IMR-90 (cell line): ENCODE results near the gene PIK3R5. TPM values are rescaled to one million over a fixed set of nuclear protein-coding genes. Genes with fewer than 3 reads are reported as not detected.

Source experiments
- ATAC-seq: fragments of 200-7000 bp; cut with Tn5 transposase; 2 replicates; pipeline ENCODE4 v1.9.1; 2020; ENCODE audit warnings: low read depth, mild to moderate bottlenecking, moderate library complexity
- BruUV-seq: library from RNA; stranded (reverse); fragments of 400-500 nt; replicated peaks from 2 replicates; lab custom pipeline; 2021; lab: Mats Ljungman, UMichigan
- CTCF ChIA-PET: fragments of 300-600 bp; formaldehyde crosslinking; extraction: SDS; loops from one replicate; lab custom pipeline; 2021; ENCODE audit warnings: antibody characterized with exemption; lab: Yijun Ruan, JAX
- POLR2A ChIA-PET: fragments of 300-600 bp; sonication (Branson Sonifier 250); formaldehyde crosslinking; loops from one replicate; lab custom pipeline; 2022; ENCODE audit warnings: antibody characterized with exemption; ENCODE audit not compliant: unreplicated experiment; lab: Charles Lee
- DNase-seq: peaks from one replicate; pipeline ENCODE4 v3.0.0; 2013
- H2AFZ ChIP-seq: replicated peaks from 2 replicates; pipeline ENCODE3; 2013; ENCODE audit warnings: low read length, mild to moderate bottlenecking; ENCODE audit not compliant: poor library complexity
- H2AK5ac ChIP-seq: 2 replicates; pipeline ENCODE4 v1.6.1; 2013; ENCODE audit warnings: low read depth, low read length, inconsistent platforms
- H2AK9ac ChIP-seq: replicated peaks from 2 replicates; pipeline ENCODE3; 2013; ENCODE audit warnings: mild to moderate bottlenecking, low read depth, low read length, moderate library complexity; ENCODE audit not compliant: poor library complexity
- H2BK120ac ChIP-seq: 2 replicates; pipeline ENCODE4 v1.6.1; 2013; ENCODE audit warnings: low read depth, low read length, inconsistent platforms
- H2BK15ac ChIP-seq: 3 replicates; pipeline ENCODE4 v1.6.1; 2013; ENCODE audit warnings: low read depth, low read length, inconsistent platforms
- H2BK20ac ChIP-seq: 2 replicates; pipeline ENCODE4 v1.6.1; 2013; ENCODE audit warnings: low read depth, mild to moderate bottlenecking, inconsistent platforms, low read length, moderate library complexity
- H2BK5ac ChIP-seq: 2 replicates; pipeline ENCODE4 v1.6.1; 2013; ENCODE audit warnings: mild to moderate bottlenecking, low read depth, low read length, inconsistent platforms; ENCODE audit not compliant: poor library complexity, severe bottlenecking
- H3K14ac ChIP-seq: replicated peaks from 2 replicates; pipeline ENCODE4 v1.6.1; 2013; ENCODE audit warnings: low read depth, low read length, inconsistent platforms
- H3K18ac ChIP-seq: 2 replicates; pipeline ENCODE4 v1.6.1; 2013; ENCODE audit warnings: low read depth, low read length, control low read depth
- H3K23ac ChIP-seq: 2 replicates; pipeline ENCODE4 v1.6.1; 2013; ENCODE audit warnings: low read depth, low read length, inconsistent platforms
- H3K27ac ChIP-seq: 2 replicates; pipeline ENCODE4 v1.5.1; 2013; ENCODE audit warnings: mild to moderate bottlenecking, control low read depth, low read length; ENCODE audit not compliant: insufficient read depth
- H3K27me3 ChIP-seq: 2 replicates; pipeline ENCODE4 v1.6.1; 2013; ENCODE audit warnings: low read length; ENCODE audit not compliant: control insufficient read depth, insufficient read depth
- H3K36me3 ChIP-seq: 2 replicates; pipeline ENCODE4 v1.6.1; 2013; ENCODE audit warnings: low read length, mixed read lengths; ENCODE audit not compliant: control insufficient read depth, insufficient read depth
- H3K4ac ChIP-seq: 2 replicates; pipeline ENCODE4 v1.6.1; 2013; ENCODE audit warnings: low read depth, low read length, inconsistent platforms
- H3K4me1 ChIP-seq: 2 replicates; pipeline ENCODE4 v1.6.1; 2013; ENCODE audit warnings: low read length, mixed read lengths; ENCODE audit not compliant: control insufficient read depth, insufficient read depth
- H3K4me2 ChIP-seq: 2 replicates; pipeline ENCODE4 v1.6.1; 2013; ENCODE audit warnings: low read depth, mild to moderate bottlenecking, control low read depth, low read length, moderate library complexity
- H3K4me3 ChIP-seq: 2 replicates; pipeline ENCODE4 v1.5.1; 2013; ENCODE audit warnings: low read depth, mild to moderate bottlenecking, control low read depth, low read length, moderate library complexity; ENCODE audit not compliant: insufficient read depth
- H3K56ac ChIP-seq: 2 replicates; pipeline ENCODE4 v1.6.1; 2013; ENCODE audit warnings: low read length, inconsistent platforms; ENCODE audit not compliant: insufficient read depth; ENCODE audit errors: extremely low read depth
- H3K79me1 ChIP-seq, 2 experiments: 2 replicates each; pipeline ENCODE4 v1.6.1; 2013; ENCODE audit warnings: low read length in 2 of 2, inconsistent platforms in 1 of 2, low read depth in 1 of 2
- H3K9ac ChIP-seq: 2 replicates; pipeline ENCODE4 v1.6.1; 2013; ENCODE audit warnings: low read depth, low read length, control low read depth
- H3K9me1 ChIP-seq: 2 replicates; pipeline ENCODE4 v1.6.1; 2013; ENCODE audit warnings: low read length, inconsistent platforms; ENCODE audit not compliant: insufficient read depth
- H3K9me3 ChIP-seq: 2 replicates; pipeline ENCODE4 v1.6.1; 2013; ENCODE audit warnings: low read length; ENCODE audit not compliant: control insufficient read depth, insufficient read depth
- H4K20me1 ChIP-seq: 2 replicates; pipeline ENCODE4 v1.6.1; 2013; ENCODE audit warnings: low read length, inconsistent platforms; ENCODE audit not compliant: insufficient read depth
- H4K5ac ChIP-seq: 2 replicates; pipeline ENCODE4 v1.6.1; 2013; ENCODE audit warnings: mild to moderate bottlenecking, low read depth, low read length, control low read depth
- H4K8ac ChIP-seq, 2 experiments: 2 replicates each; pipeline ENCODE4 v1.6.1; 2013; ENCODE audit warnings: low read depth in 2 of 2, low read length in 2 of 2, control low read depth in 1 of 2, inconsistent platforms in 1 of 2
- H4K91ac ChIP-seq: 2 replicates; pipeline ENCODE4 v1.6.1; 2013; ENCODE audit warnings: low read depth, low read length, inconsistent platforms; ENCODE audit not compliant: insufficient read depth
- BHLHE40 ChIP-seq: fragments of 150-350 bp; IDR thresholded peaks from 2 replicates; pipeline ENCODE4 v1.6.1; 2016; ENCODE audit warnings: mild to moderate bottlenecking, low read depth, low read length
- CEBPB ChIP-seq: IDR thresholded peaks from 2 replicates; pipeline ENCODE4 v1.6.1; 2012; ENCODE audit warnings: low read depth, low read length, improper control_type of control experiment
- CHD1 ChIP-seq: IDR thresholded peaks from 2 replicates; pipeline ENCODE4 v1.6.1; 2012; ENCODE audit warnings: low read depth, low read length, improper control_type of control experiment
- FOS ChIP-seq: fragments of 150-350 bp; IDR thresholded peaks from 2 replicates; pipeline ENCODE4 v1.6.1; 2016; ENCODE audit warnings: low read depth, low read length
- MAFK ChIP-seq: IDR thresholded peaks from 2 replicates; pipeline ENCODE4 v1.6.1; 2012; ENCODE audit warnings: low read depth, low read length, improper control_type of control experiment
- MAZ ChIP-seq: IDR thresholded peaks from 2 replicates; pipeline ENCODE4 v1.6.1; 2012; ENCODE audit warnings: low read depth, mild to moderate bottlenecking, low read length, improper control_type of control experiment, moderate library complexity, borderline replicate concordance
- MXI1 ChIP-seq: IDR thresholded peaks from 2 replicates; pipeline ENCODE4 v1.6.1; 2012; ENCODE audit warnings: low read depth, mild to moderate bottlenecking, low read length, moderate library complexity, borderline replicate concordance
- POLR2A ChIP-seq: IDR thresholded peaks from 2 replicates; pipeline ENCODE4 v1.6.1; 2012; ENCODE audit warnings: mild to moderate bottlenecking, low read depth, low read length
- RAD21 ChIP-seq: IDR thresholded peaks from 2 replicates; pipeline ENCODE4 v1.6.1; 2012; ENCODE audit warnings: low read length, improper control_type of control experiment
- RCOR1 ChIP-seq: IDR thresholded peaks from 2 replicates; pipeline ENCODE4 v1.6.1; 2012; ENCODE audit warnings: mild to moderate bottlenecking, low read length, improper control_type of control experiment; ENCODE audit not compliant: insufficient replicate concordance
- RFX5 ChIP-seq: IDR thresholded peaks from 2 replicates; pipeline ENCODE4 v1.8.0; 2012; ENCODE audit warnings: low read depth, mild to moderate bottlenecking, low read length, moderate library complexity
- SMC3 ChIP-seq: fragments of 150-350 bp; IDR thresholded peaks from 2 replicates; pipeline ENCODE4 v1.6.1; 2016; ENCODE audit warnings: low read depth, mild to moderate bottlenecking, antibody characterized with exemption, low read length, moderate library complexity
- WGBS, 2 experiments: methylation state at CpG; one replicate each; pipeline versions ENCODE4 v1.1.5 to v1.1.7; 2013; ENCODE audit warnings: missing lambda C conversion rate in 2 of 2; ENCODE audit not compliant: insufficient read length in 1 of 2; ENCODE audit errors: extremely low coverage in 2 of 2; 5-methylcytosine and 5-hydroxymethylcytosine counted together
- dilution Hi-C: fragments of 300-500 bp; cut with HindIII; formaldehyde crosslinking; loops from one replicate; pipeline ENCODE4 v1.14.3; 2018; ENCODE audit warnings: low sequenced_read_pairs; ENCODE audit not compliant: unreplicated experiment
- in situ Hi-C: fragments of 300-500 bp; cut with MboI; formaldehyde crosslinking; loops from 3 replicates; pipeline ENCODE4 v1.14.3; 2019; ENCODE audit warnings: low sequenced_read_pairs, inconsistent platforms, mixed read lengths
- intact Hi-C: fragments of 100-400 bp; cut with micrococcal nuclease; formaldehyde crosslinking; loops from 2 replicates; pipeline ENCODE4 v1.10.0; 2022
- polyA plus RNA-seq, 3 experiments: library from polyadenylated mRNA; depleted of rRNA; stranded (reverse); fragments of >200 nt; gene quantifications; 2 replicates each; pipeline ENCODE4 v1.2.3, GENCODE V29; 2012; ENCODE audit warnings: low replicate concordance in 1 of 3
- total RNA-seq: library from RNA; depleted of rRNA; stranded (reverse); fragments of >200 nt; gene quantifications from 2 replicates; pipeline ENCODE4 v1.2.3, GENCODE V29; 2012
- TF ChIP-seq, protein P1 (sequence below): fragments of 150-350 bp; IDR thresholded peaks from 2 replicates; pipeline ENCODE4 v1.6.1; 2016; ENCODE audit warnings: low read depth, mild to moderate bottlenecking, low read length, moderate library complexity, borderline replicate concordance
- TF ChIP-seq, protein P2 (sequence below): conservative IDR thresholded peaks from 2 replicates; pipeline ENCODE4 v1.5.1; 2012; ENCODE audit warnings: mild to moderate bottlenecking, low read depth, low read length, improper control_type of control experiment
- TF ChIP-seq, protein P3 (sequence below): fragments of 150-350 bp; IDR thresholded peaks from 2 replicates; pipeline ENCODE4 v1.6.1; 2017; ENCODE audit warnings: mild to moderate bottlenecking, antibody characterized with exemption, low read length, low read depth

Gene PIK3R5
- total and polyA plus RNA-seq, 2 of the 4 experiments (the other 2 are of a cell fraction): not detected

DNA sequence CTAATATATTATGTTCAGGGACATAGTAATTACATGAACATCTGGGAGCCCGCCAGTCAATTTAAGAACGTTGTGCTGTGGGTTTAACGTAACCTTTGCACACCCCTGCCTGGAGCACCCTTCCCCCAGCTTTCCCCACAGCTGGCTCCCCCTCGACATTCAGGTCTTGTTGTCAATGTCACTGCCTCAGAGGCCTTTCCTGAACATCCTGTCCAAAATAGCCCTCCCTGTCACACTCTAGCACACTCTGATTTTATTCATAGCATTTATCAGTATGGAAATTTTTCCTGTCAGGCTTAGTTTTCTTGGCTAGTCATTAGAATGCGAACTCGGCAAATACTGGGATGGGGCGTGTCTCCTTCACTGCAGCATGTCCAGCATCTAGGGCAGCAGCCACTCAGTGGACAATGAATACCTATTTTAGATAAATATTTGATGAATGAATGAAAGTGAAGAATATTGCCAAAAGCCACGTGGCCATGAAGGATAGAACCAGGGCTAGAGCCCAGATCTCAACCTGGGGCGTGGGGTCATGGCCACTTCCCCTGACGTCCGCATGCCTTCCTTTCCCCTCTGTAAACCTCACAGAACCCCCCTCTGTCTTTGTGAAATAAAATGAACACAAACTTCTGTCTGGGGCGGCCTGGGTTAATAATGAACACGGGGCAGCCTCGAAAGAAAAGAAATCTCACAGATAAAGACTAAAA lies 108.5 kb downstream of the PIK3R5 start:
- no peak overlapping the region for H2BK5ac ChIP-seq
- no peak overlapping the region for H3K9ac ChIP-seq
- POLR2A ChIA-PET: no interaction called here
- in situ Hi-C loops (no loop called here), intact Hi-C loops (no loop called here), dilution Hi-C loops (no loop called here)
- no peak overlapping the region for H3K14ac ChIP-seq
- no peak overlapping the region; the same call in 1 of the 2 replicates for H4K91ac ChIP-seq
- H2AK9ac ChIP-seq: no peak overlapping the region
- no peak overlapping the region for H3K56ac ChIP-seq
- H2AFZ ChIP-seq: no peak overlapping the region
- H3K9me1 ChIP-seq: no peaks in the 10 kb centered on the region
- ATAC-seq: no peak
- CTCF ChIA-PET: interaction anchor here (0.7 kb wide), 1 partner anchor 19 kb away, joined by 5 read pairs; no protein-coding TSS in a partner anchor
- no TSS peak for BruUV-seq
- H3K36me3 ChIP-seq: no peaks in the 10 kb centered on the region
- no peak overlapping the region for H2BK20ac ChIP-seq
- no peaks in the 10 kb centered on the region for H3K4me1 ChIP-seq
- no peaks in the 10 kb centered on the region for H3K27me3 ChIP-seq
- no peak for DNase-seq
- no peak overlapping the region for H3K18ac ChIP-seq
- no peaks in the 10 kb centered on the region for H4K20me1 ChIP-seq
- H3K4me2 ChIP-seq: no peak overlapping the region
- no peak overlapping the region for H2BK15ac ChIP-seq
- H3K4me3 ChIP-seq: no peak overlapping the region
- no peak overlapping the region for H4K5ac ChIP-seq
- no peak overlapping the region for H2BK120ac ChIP-seq
- H3K9me3 ChIP-seq: no peaks in the 10 kb centered on the region
- 59% methylated on average over 4 of the region's 14 CpGs; no CpG with 5 or more reads in 1 of the 2 experiments for WGBS, 2 experiments
- H3K23ac ChIP-seq: no peak overlapping the region
- H4K8ac ChIP-seq: 0 out of 4 replicates have a peak overlapping the region, but pooled peaks of 1 of the 2 experiments have one; percentile 57
- no peak overlapping the region for H2AK5ac ChIP-seq
- H3K79me1 ChIP-seq: no peaks in the 10 kb centered on the region
- H3K27ac ChIP-seq: no peak overlapping the region
- H3K4ac ChIP-seq: no peak overlapping the region
- no peak for TF ChIP-seq CEBPB
- no peak for TF ChIP-seq MXI1
- TF ChIP-seq BHLHE40: no peak
- TF ChIP-seq SMC3: no peak
- TF ChIP-seq RAD21: no peak
- TF ChIP-seq MAZ: no peak
- TF ChIP-seq, protein P1, sequence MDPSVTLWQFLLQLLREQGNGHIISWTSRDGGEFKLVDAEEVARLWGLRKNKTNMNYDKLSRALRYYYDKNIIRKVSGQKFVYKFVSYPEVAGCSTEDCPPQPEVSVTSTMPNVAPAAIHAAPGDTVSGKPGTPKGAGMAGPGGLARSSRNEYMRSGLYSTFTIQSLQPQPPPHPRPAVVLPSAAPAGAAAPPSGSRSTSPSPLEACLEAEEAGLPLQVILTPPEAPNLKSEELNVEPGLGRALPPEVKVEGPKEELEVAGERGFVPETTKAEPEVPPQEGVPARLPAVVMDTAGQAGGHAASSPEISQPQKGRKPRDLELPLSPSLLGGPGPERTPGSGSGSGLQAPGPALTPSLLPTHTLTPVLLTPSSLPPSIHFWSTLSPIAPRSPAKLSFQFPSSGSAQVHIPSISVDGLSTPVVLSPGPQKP: no peak
- TF ChIP-seq FOS: no peak
- no peak for TF ChIP-seq POLR2A
- no peak for TF ChIP-seq RCOR1
- no peak for TF ChIP-seq CHD1
- TF ChIP-seq, protein P2, sequence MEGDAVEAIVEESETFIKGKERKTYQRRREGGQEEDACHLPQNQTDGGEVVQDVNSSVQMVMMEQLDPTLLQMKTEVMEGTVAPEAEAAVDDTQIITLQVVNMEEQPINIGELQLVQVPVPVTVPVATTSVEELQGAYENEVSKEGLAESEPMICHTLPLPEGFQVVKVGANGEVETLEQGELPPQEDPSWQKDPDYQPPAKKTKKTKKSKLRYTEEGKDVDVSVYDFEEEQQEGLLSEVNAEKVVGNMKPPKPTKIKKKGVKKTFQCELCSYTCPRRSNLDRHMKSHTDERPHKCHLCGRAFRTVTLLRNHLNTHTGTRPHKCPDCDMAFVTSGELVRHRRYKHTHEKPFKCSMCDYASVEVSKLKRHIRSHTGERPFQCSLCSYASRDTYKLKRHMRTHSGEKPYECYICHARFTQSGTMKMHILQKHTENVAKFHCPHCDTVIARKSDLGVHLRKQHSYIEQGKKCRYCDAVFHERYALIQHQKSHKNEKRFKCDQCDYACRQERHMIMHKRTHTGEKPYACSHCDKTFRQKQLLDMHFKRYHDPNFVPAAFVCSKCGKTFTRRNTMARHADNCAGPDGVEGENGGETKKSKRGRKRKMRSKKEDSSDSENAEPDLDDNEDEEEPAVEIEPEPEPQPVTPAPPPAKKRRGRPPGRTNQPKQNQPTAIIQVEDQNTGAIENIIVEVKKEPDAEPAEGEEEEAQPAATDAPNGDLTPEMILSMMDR: no peak
- TF ChIP-seq RFX5: no peak
- TF ChIP-seq MAFK: no peak
- TF ChIP-seq, protein P3, sequence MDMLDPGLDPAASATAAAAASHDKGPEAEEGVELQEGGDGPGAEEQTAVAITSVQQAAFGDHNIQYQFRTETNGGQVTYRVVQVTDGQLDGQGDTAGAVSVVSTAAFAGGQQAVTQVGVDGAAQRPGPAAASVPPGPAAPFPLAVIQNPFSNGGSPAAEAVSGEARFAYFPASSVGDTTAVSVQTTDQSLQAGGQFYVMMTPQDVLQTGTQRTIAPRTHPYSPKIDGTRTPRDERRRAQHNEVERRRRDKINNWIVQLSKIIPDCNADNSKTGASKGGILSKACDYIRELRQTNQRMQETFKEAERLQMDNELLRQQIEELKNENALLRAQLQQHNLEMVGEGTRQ: no peak
